GM21526 (cell line): Measurements from ENCODE around the gene URM1.
"Not testable (repeated sequence)": the region's sequence is repeated elsewhere in the genome, so short reads cannot be mapped to it uniquely, and the experiment has no call there.

ENCODE experiments used
- ATAC-seq: cut with Tn5 transposase; IDR thresholded peaks from one replicate; pipeline ENCODE4 v1.9.1; 2021; ENCODE audit warnings: moderate library complexity; ENCODE audit not compliant: unreplicated experiment, low FRiP score

Gene URM1

GRCh38 chr9:128405077-128405779, 34.1 kb downstream of the URM1 start:
- ATAC-seq = no peak

DNA sequence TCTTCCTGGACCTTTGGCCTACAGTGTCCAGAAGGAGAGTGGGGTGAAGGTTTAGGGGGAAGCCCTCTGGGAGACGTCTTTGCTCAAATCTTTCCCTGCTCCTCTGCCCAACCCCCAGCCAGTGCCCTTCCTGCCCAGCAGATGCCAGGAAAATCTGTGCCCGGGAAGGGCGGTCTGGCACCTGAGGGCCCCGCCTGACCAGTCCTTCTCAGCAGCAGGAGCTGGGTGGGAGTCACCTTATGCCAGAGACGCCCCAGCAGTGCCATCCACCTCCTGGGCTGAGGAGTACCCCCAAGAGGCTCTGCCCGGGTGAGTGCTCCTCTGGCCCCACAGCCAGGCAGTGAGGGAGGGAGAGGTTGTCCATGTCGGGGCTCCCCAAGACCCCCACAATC, 34.6 kb downstream of the URM1 start:
- ATAC-seq = no peak

GRCh38 chr9:128406848-128407391, 35.7 kb downstream of the URM1 start:
- no peak for ATAC-seq

GRCh38 chr9:128408963-128409431, 37.8 kb downstream of the URM1 start:
- ATAC-seq = no peak

DNA sequence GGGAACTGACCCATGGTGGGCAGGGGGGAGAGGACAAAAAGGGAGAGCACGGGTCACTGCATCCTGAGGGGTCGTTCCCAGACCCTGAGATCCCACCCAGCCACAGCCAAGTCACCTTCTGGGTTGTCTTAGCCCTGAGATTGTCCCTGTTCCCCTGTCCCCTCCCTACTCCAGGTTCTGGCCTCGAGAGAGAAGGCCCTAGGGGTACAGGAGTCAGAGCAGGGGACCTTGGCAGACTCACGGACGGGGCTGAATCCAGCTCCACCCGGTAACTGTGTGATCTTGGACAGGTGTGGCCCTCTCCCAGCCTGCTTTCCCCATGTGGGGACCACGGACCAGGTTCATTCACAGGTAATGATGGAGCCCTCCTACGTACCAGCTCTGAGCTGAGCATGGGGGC, 38.3 kb downstream of the URM1 start:
- ATAC-seq = no peak

- ATAC-seq = no peak
Measured at GRCh38 chr9:128409978-128410377, 38.8 kb downstream of the URM1 start.

- no peak for ATAC-seq
Measured at GRCh38 chr9:128411364-128412119, 40.4 kb downstream of the URM1 start.

DNA sequence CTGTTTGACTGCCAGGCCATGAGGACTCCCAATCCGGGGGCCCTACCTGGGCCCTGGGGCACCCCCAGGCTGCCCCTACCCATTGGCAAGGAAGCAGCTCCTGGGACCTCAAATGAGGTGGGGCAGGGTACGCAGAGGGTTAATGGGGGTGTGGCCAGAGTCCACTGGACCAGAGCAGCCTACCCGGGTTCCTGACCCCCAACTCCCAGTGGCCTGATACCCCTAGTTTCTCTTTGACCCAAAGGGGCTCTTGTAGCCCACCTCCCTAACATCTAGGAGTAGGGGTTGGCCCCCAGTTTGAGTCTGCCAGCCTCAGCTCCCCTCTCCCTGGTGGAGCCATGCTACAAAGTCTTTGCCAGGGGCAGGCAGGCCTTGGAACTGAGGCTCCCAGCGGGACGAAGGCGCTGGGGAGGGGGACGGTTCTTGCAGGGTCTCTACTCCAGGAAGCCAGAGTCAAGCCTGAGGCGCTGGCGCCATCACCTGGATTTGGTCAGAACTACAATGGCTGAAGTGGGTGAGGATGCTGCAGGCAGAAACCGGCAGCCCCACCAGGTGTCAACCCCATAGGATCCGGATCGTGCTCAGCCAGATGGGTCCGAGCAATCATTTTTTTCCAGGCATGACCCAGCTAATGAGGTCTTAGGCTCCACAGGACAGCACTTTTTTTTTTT, 41.1 kb downstream of the URM1 start:
- no peak for ATAC-seq

- ATAC-seq = not testable (repeated sequence)
Measured at GRCh38 chr9:128413728-128414127, 42.6 kb downstream of the URM1 start.

GRCh38 chr9:128414461-128414860, 43.3 kb downstream of the URM1 start:
- ATAC-seq = no peak

DNA sequence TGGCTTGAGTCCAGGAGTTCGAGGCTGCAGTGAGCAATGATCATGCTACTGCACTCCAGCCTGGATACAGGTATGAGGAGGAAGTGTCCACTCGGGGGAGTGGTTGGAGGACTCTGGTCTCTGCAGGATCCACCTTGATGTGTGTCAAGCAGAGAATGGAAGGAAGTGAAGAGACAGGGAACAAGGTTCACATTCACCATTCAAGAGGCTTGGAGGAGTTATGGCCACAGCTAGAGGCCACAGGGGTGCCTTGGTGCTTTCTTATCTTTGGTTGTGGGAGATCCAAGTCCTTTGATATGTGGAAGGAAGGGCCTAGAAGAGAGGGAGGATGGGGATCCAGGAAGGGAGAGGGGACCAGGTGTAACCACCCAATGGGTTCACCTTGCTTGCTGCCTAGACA, 44.1 kb downstream of the URM1 start:
- no peak for ATAC-seq

- no peak for ATAC-seq
Measured at GRCh38 chr9:128416014-128416413, 44.8 kb downstream of the URM1 start.

GRCh38 chr9:128416432-128417019, 45.4 kb downstream of the URM1 start:
- no peak for ATAC-seq

DNA sequence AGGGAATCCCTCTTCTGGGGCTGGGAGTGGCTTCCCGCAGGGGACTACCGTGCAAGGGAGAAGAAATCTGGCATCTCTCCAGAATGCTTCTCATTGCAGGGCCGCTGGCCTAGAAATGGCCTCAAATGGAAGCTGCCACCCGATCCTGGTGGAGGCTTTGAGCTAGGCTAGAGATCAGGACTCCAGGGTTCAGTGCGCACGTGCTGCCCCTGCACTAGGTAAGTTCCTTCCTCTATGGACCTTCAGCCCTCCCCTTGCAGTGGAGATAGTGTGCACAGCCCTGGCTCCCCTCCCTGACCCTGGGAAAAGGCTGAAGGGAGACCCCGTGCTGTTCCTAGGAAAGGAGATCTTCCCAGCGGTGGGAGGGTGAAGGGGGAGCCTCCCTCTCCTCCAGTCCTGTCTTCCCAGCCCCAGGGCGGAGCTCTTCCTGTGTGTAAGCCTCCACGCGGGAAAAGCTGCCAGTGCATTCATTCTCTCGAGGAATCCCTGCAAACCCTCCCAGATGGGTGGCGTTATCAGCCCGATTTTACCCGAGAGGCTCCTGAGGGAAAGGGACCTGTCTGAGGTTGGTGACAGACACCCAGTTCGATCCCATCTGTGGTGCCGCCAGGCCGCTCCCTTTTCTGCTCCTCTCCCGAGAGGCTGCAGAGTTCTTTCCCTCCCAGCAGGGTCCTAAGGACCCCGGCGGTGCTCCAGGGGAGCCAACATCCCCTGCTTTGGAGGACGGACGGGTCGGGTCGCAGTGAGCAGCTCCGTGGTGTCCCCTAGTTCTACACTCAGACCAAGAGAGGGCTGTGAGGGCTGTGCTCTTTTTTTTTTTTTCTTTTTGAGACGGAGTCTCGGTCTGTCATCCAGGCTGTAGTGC, 48.1 kb downstream of the URM1 start:
- no peak for ATAC-seq

DNA sequence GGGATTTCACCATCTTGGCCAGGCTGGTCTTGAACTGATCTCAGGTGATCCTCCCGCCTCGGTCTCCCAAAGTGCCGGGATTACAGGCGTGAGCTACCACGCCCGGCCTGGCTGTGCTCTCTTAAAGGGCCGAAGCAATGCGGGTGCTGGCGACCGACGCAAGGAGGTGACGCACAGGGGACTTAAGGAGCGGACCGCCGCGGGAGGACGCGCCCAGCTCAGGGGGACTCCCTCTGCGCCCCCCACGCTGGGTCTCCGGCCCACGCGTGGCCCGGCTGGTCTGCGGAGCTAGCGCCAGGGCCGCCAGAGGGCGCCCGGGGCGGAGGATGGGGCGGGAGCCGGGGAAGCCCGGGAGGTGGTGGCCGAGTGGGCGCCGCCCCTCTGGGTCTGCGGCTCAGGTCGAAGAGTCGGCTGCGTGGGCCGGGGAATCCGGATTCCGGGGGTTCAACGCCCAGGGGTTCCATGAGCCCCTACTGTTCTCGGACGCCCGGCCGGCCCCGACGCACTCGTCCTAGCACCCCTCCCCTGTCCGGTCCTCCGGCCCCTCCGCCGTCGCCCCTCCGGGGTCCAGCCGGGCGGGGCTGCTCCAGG, 49.0 kb downstream of the URM1 start:
- ATAC-seq = peak; percentile 70

GRCh38 chr9:128420651-128421481, 49.7 kb downstream of the URM1 start, which contains the start of gene CERCAM:
CERCAM (plus strand) TSS chr9:128420857; CDS start chr9:128420878, 21 bp downstream.
- ATAC-seq = peak; percentile 81

DNA sequence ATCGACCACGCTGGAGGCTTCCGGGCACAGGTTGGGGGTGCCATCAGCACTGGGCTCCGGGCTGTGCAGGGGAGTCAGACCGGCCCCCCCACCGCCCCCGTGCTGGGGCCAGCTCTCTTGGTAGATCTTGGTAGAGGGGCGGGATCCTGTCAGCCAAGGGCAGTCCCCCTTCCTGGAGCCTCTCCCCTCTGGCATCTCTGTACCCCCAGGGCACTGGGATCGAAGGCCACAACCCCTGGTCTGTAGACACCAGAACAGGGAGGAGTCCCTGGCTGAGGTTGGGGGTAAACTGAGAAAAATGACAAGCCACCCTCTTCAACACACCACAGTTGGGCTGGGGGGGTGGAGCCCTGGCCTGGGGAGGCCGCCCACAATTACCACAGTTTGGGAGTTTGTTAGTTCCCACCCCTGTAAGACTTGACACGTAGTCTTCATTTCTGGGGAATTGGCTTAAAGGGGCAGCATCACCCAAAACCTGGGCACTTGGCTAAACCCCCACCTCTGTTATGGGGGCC, 50.4 kb downstream of the URM1 start:
- no peak for ATAC-seq
